ENCODE results near the gene SLC5A1. TPM values are rescaled to one million over a fixed set of nuclear protein-coding genes. Genes with fewer than 3 reads are reported as not detected.
A peak's percentile ranks its signal among the peaks of the same experiment; 100 is the strongest.
"Not testable (repeated sequence)": the region's sequence is repeated elsewhere in the genome, so short reads cannot be mapped to it uniquely, and the experiment has no call there.

SLC5A1 gene
- polyA plus RNA-seq, 6 donors from 2014 or later, result not detected

DNA sequence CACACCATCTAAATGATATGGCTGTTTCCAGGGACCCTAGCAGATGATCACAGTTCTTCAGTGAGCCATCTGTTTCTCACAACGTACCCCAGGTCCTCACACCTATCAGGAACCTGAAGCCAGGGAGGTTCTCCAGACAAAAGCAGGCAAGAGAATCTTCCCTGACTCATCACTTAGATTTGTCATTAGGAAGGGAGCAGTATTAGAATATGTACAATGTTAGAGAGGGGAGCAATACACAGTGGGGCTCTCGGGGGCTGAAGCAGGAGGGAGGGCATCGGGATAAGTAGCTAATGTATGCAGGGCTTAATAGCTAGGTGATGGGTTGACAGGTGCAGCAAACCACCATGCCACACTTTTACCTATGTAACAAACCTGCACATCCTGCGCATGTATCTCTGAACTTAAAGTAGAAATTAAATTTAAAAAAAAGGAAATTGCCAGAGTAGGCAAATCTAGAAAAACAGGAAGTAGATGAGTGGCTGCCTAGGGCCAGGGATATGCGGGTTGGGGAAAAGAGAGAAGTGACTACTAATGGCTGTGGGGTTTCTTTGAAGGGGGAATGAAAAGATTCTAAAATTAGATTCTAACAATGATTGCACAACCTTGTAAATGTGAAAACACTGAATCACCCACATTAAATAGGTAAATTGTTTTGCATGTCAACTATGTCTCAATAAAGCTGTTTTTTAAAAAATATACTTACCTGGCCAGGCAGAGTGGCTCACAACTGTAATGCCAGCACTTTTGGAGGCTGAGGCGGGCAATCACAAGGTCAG is 101.6 kb downstream of the SLC5A1 start:
- Mint-ChIP-seq H3K27me3 (no peaks in the 10 kb centered on the region), H3K4me1 (peaks cover 19 to 35% (median 27%) of the 10 kb centered on the region in 3 donors), H3K27ac (peak overlapping the region; percentile 13 to 70 (median 42)), H3K36me3 (peaks cover 0 to 7% of the 10 kb centered on the region in 2 donors), H3K4me3 (peak overlapping the region in 7 of 8 donors; percentile 4 to 66 (median 34)), H3K9me3 (peaks cover 5 to 28% (median 16%) of the 10 kb centered on the region in 7 donors)
- ATAC-seq (ENCODE audit: low read depth in 2 of 2) (peak; percentile 96 to 97), DNase-seq (peak; percentile 71)

- DNase-seq; ATAC-seq (ENCODE audit: low read depth in 2 of 2); H3K27me3 Mint-ChIP-seq; H3K27ac Mint-ChIP-seq; H3K4me3 Mint-ChIP-seq; H3K36me3 Mint-ChIP-seq: not testable (repeated sequence)
- Mint-ChIP-seq H3K9me3 (peaks cover 5 to 28% (median 16%) of the 10 kb centered on the region in 7 donors), H3K4me1 (peaks cover 23 to 31% (median 27%) of the 10 kb centered on the region in 3 donors)
These were observed 104.1 kb downstream of the SLC5A1 start for GRCh38 chr22:32147128-32147527.

GRCh38 chr22:32148372-32148771 is 105.3 kb downstream of the SLC5A1 start:
- H3K9me3 Mint-ChIP-seq, result peaks cover 5 to 28% (median 16%) of the 10 kb centered on the region in 7 donors
- ATAC-seq (ENCODE audit: low read depth in 2 of 2) (peak; percentile 32 to 44), DNase-seq (peak; percentile 18)
- H3K4me1 Mint-ChIP-seq, result peaks cover 23 to 27% (median 25%) of the 10 kb centered on the region in 3 donors
- H3K4me3 Mint-ChIP-seq, result peak overlapping the region in 3 of 8 donors; percentile 6 to 59 (median 54)
- H3K27ac Mint-ChIP-seq, result peak overlapping the region in 2 of 6 donors; percentile 21 to 25
- not testable (repeated sequence) for H3K36me3 Mint-ChIP-seq, H3K27me3 Mint-ChIP-seq

- not testable (repeated sequence) for ATAC-seq (ENCODE audit: low read depth in 2 of 2); H3K4me3 Mint-ChIP-seq; H3K27ac Mint-ChIP-seq; H3K36me3 Mint-ChIP-seq; DNase-seq
- Mint-ChIP-seq H3K9me3 (peaks cover 5 to 21% (median 13%) of the 10 kb centered on the region in 7 donors), H3K27me3 (peaks cover 0 to 12% (median under 1%) of the 10 kb centered on the region in 3 donors), H3K4me1 (peaks cover 8 to 14% (median 12%) of the 10 kb centered on the region in 3 donors)
These were observed 107.6 kb downstream of the SLC5A1 start for GRCh38 chr22:32150647-32151046.

GRCh38 chr22:32151641-32152040 is 108.6 kb downstream of the SLC5A1 start:
- H3K27ac Mint-ChIP-seq; DNase-seq; H3K36me3 Mint-ChIP-seq; H3K4me3 Mint-ChIP-seq; ATAC-seq (ENCODE audit: low read depth in 2 of 2): not testable (repeated sequence)
- Mint-ChIP-seq H3K27me3 (peaks cover 0 to 16% (median 4%) of the 10 kb centered on the region in 3 donors), H3K4me1 (peaks cover 8 to 14% (median 12%) of the 10 kb centered on the region in 3 donors), H3K9me3 (peaks cover 5 to 21% (median 13%) of the 10 kb centered on the region in 7 donors)

GRCh38 chr22:32154727-32155126 is 111.7 kb downstream of the SLC5A1 start:
- not testable (repeated sequence) for DNase-seq; H3K27ac Mint-ChIP-seq; H3K4me3 Mint-ChIP-seq; H3K36me3 Mint-ChIP-seq; H3K9me3 Mint-ChIP-seq; ATAC-seq (ENCODE audit: low read depth in 2 of 2); H3K4me1 Mint-ChIP-seq
- peaks cover 8 to 16% (median 11%) of the 10 kb centered on the region in 3 donors for H3K27me3 Mint-ChIP-seq

- H3K27me3 Mint-ChIP-seq, result peaks cover 8 to 12% (median 11%) of the 10 kb centered on the region in 3 donors
- not testable (repeated sequence) for H3K4me3 Mint-ChIP-seq; H3K4me1 Mint-ChIP-seq; H3K9me3 Mint-ChIP-seq; H3K36me3 Mint-ChIP-seq; H3K27ac Mint-ChIP-seq; DNase-seq; ATAC-seq (ENCODE audit: low read depth in 2 of 2)
These were observed 114.6 kb downstream of the SLC5A1 start for GRCh38 chr22:32157632-32158031.

DNA sequence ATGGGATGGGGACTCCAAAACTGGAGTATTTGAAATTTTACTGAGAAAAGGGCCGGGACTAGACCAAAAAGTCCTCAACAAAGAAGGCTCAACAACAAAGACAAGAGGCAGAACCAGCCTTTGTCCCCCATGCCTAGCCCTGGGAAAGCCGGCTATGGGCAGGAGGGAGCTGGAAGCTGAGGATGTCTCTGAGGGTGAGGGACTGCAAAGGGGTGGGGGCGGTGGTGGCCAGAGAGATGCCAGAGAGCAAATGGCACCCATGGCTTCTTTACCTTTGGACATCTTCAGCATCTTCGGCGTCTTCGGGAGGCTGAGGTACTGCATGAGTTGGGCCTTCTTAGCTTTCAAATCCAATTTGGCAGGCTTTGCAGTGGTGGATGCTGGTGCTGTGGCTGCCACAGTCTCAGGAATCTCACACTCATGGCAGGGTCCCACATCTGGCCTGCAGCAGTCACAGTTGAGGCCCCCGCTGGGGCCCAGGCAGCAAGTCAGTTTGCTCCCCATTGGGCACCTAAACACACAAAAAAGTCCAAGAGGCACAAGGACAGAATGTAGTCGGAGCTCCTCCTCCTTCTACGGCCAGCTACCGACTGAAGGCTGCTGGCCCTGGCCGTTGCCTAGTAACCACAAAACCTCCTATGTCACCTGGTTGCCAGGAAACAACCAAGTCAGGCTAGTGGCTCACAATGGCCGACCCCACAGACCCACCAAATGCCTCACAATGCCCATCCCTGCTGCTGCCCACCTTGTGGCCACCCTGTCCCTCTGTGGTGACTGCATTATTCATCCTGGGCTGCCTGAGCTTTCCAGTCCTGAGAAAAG is 115.9 kb downstream of the SLC5A1 start, which contains the start of gene C22orf42:
Gene C22orf42, minus strand, starts transcription at position 592 of the 822 bp plus-strand sequence. Its CDS starts 88 bp downstream, at position 504.
- H3K4me3 Mint-ChIP-seq, result no peak within 1 kb of the TSS
- H3K27ac Mint-ChIP-seq, result no peak within 1 kb of the TSS
- no peaks in the 10 kb centered on the region for H3K4me1 Mint-ChIP-seq
- H3K9me3 Mint-ChIP-seq, result no peaks in the 10 kb centered on the region
- no peaks in the 10 kb centered on the region for H3K36me3 Mint-ChIP-seq
- no peak for DNase-seq
- no peak for ATAC-seq (ENCODE audit: low read depth in 2 of 2)
- H3K27me3 Mint-ChIP-seq, result peaks cover 11 to 15% (median 12%) of the 10 kb centered on the region in 3 donors

- DNase-seq; H3K27ac Mint-ChIP-seq; H3K36me3 Mint-ChIP-seq; H3K4me1 Mint-ChIP-seq; H3K9me3 Mint-ChIP-seq; H3K4me3 Mint-ChIP-seq; ATAC-seq (ENCODE audit: low read depth in 2 of 2): not testable (repeated sequence)
- H3K27me3 Mint-ChIP-seq, result peaks cover 18 to 23% (median 20%) of the 10 kb centered on the region in 3 donors
These were observed 117.3 kb downstream of the SLC5A1 start for GRCh38 chr22:32160411-32160810.

Other genes starting within 250 kb of the SLC5A1 start
- gene YWHAH, start 98.7 kb upstream of the SLC5A1 start, polyA plus RNA-seq (ENCODE audit: low read depth in 6 of 6), result 10 to 100 TPM; 35.2 to 81.0 (median 55.7) TPM
- gene C22orf42, start 116.0 kb downstream of the SLC5A1 start, polyA plus RNA-seq (ENCODE audit: low read depth in 6 of 6), result not detected
- not detected for gene RFPL2, start 161.8 kb downstream of the SLC5A1 start, polyA plus RNA-seq (ENCODE audit: low read depth in 6 of 6)
- not detected for gene SLC5A4, start 212.1 kb downstream of the SLC5A1 start, polyA plus RNA-seq (ENCODE audit: low read depth in 6 of 6)

Measured in naive B cell (primary cell).